ENCODE data around the gene PEDS1.

The PEDS1 gene

GRCh38 chr20:50198716-50199115 lies 45.2 kb upstream of the PEDS1 start:
- Histone ChIP-seq H2AFZ (no peak overlapping the region), H3K79me2 (no peaks in the 10 kb centered on the region), H3K4me3 (ENCODE audit: low read depth, low read length) (no peak overlapping the region), H3K9me3 (ENCODE audit: control insufficient read depth, low read length) (no peaks in the 10 kb centered on the region), H3K4me2 (ENCODE audit: low read length) (no peak overlapping the region), H3K9ac (no peak overlapping the region), H3K27ac (no peak overlapping the region), H3K4me1 (peaks cover under 1% of the 10 kb centered on the region), H3K36me3 (ENCODE audit: control insufficient read depth, insufficient read depth, low read length) (no peaks in the 10 kb centered on the region), H3K27me3 (ENCODE audit: control insufficient read depth, insufficient read depth, low read length) (no peaks in the 10 kb centered on the region)
- TF ChIP-seq, protein P1, sequence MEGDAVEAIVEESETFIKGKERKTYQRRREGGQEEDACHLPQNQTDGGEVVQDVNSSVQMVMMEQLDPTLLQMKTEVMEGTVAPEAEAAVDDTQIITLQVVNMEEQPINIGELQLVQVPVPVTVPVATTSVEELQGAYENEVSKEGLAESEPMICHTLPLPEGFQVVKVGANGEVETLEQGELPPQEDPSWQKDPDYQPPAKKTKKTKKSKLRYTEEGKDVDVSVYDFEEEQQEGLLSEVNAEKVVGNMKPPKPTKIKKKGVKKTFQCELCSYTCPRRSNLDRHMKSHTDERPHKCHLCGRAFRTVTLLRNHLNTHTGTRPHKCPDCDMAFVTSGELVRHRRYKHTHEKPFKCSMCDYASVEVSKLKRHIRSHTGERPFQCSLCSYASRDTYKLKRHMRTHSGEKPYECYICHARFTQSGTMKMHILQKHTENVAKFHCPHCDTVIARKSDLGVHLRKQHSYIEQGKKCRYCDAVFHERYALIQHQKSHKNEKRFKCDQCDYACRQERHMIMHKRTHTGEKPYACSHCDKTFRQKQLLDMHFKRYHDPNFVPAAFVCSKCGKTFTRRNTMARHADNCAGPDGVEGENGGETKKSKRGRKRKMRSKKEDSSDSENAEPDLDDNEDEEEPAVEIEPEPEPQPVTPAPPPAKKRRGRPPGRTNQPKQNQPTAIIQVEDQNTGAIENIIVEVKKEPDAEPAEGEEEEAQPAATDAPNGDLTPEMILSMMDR (IDR thresholded peaks at IDR 0.05): no peak

DNA sequence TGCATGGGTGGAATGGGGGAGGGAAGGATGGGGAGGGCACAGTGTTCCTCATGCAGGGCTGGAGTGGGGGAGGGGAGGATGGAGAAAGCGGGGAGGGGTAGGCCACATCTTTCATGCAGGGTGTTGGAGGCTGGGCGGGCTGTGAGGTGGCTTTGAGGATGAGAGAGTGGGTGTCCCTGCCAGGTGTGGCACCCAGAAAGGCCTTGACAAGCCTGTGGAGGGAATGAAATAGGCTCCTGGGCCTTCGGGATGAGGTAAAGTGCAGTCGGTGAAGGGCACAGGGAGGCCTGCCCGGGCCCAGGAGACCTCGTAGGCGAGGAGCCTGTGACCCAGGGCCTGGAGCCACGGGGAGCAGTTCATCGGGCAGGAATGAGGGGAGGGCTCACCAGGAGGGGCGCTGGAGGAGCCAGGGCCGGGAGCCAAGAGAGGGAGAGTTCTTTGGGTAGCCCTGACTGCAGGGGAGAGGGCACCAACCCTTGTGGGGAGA lies 44.7 kb upstream of the PEDS1 start:
- TF ChIP-seq, protein P1 (IDR thresholded peaks at IDR 0.05): no peak
- H3K9ac ChIP-seq: no peak overlapping the region
- H2AFZ ChIP-seq: no peak overlapping the region
- no peaks in the 10 kb centered on the region for H3K27me3 ChIP-seq (ENCODE audit: control insufficient read depth, insufficient read depth, low read length)
- no peak overlapping the region for H3K4me2 ChIP-seq (ENCODE audit: low read length)
- peaks cover 5% of the 10 kb centered on the region for H3K4me1 ChIP-seq
- no peaks in the 10 kb centered on the region for H3K79me2 ChIP-seq
- no peak overlapping the region for H3K4me3 ChIP-seq (ENCODE audit: low read depth, low read length)
- H3K27ac ChIP-seq: no peak overlapping the region
- no peaks in the 10 kb centered on the region for H3K36me3 ChIP-seq (ENCODE audit: control insufficient read depth, insufficient read depth, low read length)
- H3K9me3 ChIP-seq (ENCODE audit: control insufficient read depth, low read length): no peaks in the 10 kb centered on the region

DNA sequence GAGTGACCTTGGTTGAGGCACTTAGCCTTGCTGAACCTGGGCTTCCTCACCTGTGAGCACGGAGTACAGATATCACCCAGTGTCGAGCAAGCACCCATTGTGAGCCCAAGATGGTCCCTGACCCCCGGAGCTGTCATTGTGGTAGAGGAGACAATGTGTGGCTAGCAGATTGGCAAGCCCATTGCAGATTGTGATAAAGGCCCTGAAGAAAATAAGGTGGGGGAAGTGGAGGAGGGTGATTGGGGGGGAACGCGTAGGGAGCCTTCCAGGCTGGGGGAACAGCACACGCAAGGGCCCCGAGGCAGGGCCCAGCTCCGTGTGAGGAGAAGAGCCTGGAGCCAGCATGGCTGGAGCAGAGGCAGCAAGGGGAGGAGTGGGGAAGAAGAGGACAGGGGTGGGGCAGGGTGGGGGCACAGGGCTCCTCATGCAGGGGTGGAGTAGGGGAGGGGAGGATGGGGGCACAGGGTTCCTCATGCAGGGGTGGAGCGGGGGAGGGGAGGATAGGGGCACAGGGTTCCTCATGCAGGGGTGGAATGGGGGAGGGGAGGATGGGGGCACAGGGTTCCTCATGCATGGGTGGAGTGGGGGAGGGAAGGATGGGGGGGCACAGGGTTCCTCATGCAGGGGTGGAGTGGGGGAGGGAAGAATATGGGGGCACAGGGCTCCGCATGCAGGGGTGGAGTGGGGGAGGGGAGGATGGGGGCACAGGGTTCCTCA lies 44.1 kb upstream of the PEDS1 start:
- Histone ChIP-seq H3K36me3 (ENCODE audit: control insufficient read depth, insufficient read depth, low read length) (no peaks in the 10 kb centered on the region), H3K9ac (no peak overlapping the region), H3K79me2 (peaks cover 6% of the 10 kb centered on the region), H3K27me3 (ENCODE audit: control insufficient read depth, insufficient read depth, low read length) (no peaks in the 10 kb centered on the region), H3K4me2 (ENCODE audit: low read length) (no peak overlapping the region), H2AFZ (no peak overlapping the region), H3K27ac (no peak overlapping the region), H3K4me3 (ENCODE audit: low read depth, low read length) (no peak overlapping the region), H3K4me1 (peaks cover 8% of the 10 kb centered on the region), H3K9me3 (ENCODE audit: control insufficient read depth, low read length) (no peaks in the 10 kb centered on the region)
- TF ChIP-seq, protein P1 (IDR thresholded peaks at IDR 0.05): no peak

DNA sequence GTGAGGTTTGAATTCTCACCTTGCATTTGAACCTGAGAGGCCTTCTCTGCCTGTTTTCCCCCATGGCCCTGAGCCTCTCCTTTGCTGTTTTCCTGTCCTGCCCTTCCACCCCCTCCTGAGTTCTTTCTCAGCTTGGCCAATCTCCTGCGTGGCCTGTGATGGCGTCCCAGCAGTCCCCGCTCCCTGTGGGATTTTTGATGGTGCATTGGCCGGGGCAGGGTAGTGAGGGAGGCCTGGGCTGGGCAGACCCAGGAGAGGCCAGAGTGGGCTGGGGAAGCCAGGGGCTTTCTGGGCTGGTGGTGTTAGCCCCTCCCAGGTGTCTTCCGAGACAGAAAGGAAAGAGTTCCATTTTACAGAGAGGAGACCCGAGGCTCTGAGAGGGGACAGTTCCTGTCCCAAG lies 43.4 kb upstream of the PEDS1 start:
- Histone ChIP-seq H3K4me2 (ENCODE audit: low read length) (no peak overlapping the region), H3K27me3 (ENCODE audit: control insufficient read depth, insufficient read depth, low read length) (no peaks in the 10 kb centered on the region), H3K36me3 (ENCODE audit: control insufficient read depth, insufficient read depth, low read length) (no peaks in the 10 kb centered on the region), H2AFZ (no peak overlapping the region), H3K4me3 (ENCODE audit: low read depth, low read length) (no peak overlapping the region), H3K27ac (no peak overlapping the region), H3K79me2 (peaks cover 6% of the 10 kb centered on the region), H3K9me3 (ENCODE audit: control insufficient read depth, low read length) (no peaks in the 10 kb centered on the region), H3K9ac (no peak overlapping the region), H3K4me1 (peaks cover 8% of the 10 kb centered on the region)
- TF ChIP-seq, protein P1 (IDR thresholded peaks at IDR 0.05): no peak

DNA sequence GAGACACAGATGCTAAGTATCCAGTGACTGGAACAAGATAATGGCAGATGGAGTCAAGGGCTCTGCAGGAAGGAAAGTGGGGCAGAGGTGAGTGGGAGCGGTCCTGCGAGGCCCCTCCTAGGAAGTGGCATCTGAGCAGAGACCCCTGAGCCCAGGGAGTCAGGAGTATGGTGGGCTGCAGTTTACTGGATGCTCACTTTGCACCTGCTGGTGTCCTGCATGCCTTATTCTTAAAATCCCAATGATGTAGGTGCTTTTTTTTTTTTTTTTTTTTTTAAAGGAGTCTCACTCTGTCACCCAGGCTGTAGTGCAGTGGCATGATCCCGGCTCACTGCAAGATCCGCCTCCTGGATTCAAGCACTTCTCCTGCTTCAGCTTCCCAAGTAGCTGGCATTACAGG lies 42.7 kb upstream of the PEDS1 start:
- Histone ChIP-seq H3K4me3 (ENCODE audit: low read depth, low read length) (no peak overlapping the region), H3K27ac (no peak overlapping the region), H2AFZ (no peak overlapping the region), H3K9ac (no peak overlapping the region), H3K79me2 (peaks cover 6% of the 10 kb centered on the region), H3K4me2 (ENCODE audit: low read length) (no peak overlapping the region), H3K36me3 (ENCODE audit: control insufficient read depth, insufficient read depth, low read length) (no peaks in the 10 kb centered on the region), H3K27me3 (ENCODE audit: control insufficient read depth, insufficient read depth, low read length) (no peaks in the 10 kb centered on the region), H3K9me3 (ENCODE audit: control insufficient read depth, low read length) (no peaks in the 10 kb centered on the region), H3K4me1 (peaks cover 8% of the 10 kb centered on the region)
- TF ChIP-seq, protein P1 (IDR thresholded peaks at IDR 0.05): no peak
